ENCODE results near the gene ZNF280D. TPM values are rescaled to one million over a fixed set of nuclear protein-coding genes. Genes with fewer than 3 reads are reported as not detected.

Gene ZNF280D
- total RNA-seq, 2 donors from 2014 or later: 24.9 to 27.4 TPM

DNA sequence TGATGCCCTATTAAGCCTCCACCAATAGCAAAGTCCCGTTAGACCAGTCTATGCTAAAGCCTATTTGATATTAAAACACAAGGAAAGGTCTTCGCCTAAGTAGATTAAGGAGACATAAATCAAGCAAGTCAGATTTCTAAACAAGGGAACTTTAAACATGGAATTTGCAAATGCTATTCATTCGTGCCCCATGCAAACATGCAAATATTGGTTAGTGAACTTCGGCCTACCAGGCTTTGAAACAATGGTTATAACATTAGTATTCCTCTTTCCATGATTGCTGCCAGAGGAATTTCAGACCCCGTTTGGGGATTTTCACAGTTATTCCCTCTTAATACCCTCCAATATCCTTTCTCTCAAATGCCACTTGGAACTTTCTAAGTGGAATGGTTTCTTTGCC lies 36.9 kb upstream of the ZNF280D start:
- no peak for DNase-seq
- TF ChIP-seq, protein P1, sequence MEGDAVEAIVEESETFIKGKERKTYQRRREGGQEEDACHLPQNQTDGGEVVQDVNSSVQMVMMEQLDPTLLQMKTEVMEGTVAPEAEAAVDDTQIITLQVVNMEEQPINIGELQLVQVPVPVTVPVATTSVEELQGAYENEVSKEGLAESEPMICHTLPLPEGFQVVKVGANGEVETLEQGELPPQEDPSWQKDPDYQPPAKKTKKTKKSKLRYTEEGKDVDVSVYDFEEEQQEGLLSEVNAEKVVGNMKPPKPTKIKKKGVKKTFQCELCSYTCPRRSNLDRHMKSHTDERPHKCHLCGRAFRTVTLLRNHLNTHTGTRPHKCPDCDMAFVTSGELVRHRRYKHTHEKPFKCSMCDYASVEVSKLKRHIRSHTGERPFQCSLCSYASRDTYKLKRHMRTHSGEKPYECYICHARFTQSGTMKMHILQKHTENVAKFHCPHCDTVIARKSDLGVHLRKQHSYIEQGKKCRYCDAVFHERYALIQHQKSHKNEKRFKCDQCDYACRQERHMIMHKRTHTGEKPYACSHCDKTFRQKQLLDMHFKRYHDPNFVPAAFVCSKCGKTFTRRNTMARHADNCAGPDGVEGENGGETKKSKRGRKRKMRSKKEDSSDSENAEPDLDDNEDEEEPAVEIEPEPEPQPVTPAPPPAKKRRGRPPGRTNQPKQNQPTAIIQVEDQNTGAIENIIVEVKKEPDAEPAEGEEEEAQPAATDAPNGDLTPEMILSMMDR (IDR thresholded peaks at IDR 0.05): no peak
- intact Hi-C loops (cut with DNase I): no loop called here
- Histone ChIP-seq H3K9me3 (no peaks in the 10 kb centered on the region), H3K4me3 (no peak overlapping the region), H3K4me1 (no peaks in the 10 kb centered on the region), H3K36me3 (no peaks in the 10 kb centered on the region), H3K27ac (no peak overlapping the region), H3K27me3 (no peaks in the 10 kb centered on the region), H3K9ac (ENCODE audit: low read depth in 2 of 2, low read length in 2 of 2) (no peak overlapping the region)

DNA sequence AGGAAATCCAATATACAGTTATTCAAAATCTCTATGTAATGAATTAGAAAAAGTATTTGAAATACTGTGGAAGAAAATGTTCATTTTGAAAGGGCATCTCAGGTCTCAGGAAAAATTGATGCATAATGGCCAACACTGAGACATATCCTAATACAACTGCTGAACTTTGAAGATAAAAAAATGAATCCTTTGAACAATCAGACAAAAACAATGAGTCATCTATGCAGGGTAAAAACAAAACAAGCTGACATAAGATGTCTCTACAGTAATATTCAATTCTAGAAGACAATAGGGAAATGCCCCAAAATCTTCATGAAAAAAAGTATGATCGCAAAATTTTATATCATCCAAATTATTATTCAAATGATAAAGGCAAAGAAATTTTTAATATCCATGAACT lies 34.0 kb upstream of the ZNF280D start:
- TF ChIP-seq, protein P1 (IDR thresholded peaks at IDR 0.05): no peak

DNA sequence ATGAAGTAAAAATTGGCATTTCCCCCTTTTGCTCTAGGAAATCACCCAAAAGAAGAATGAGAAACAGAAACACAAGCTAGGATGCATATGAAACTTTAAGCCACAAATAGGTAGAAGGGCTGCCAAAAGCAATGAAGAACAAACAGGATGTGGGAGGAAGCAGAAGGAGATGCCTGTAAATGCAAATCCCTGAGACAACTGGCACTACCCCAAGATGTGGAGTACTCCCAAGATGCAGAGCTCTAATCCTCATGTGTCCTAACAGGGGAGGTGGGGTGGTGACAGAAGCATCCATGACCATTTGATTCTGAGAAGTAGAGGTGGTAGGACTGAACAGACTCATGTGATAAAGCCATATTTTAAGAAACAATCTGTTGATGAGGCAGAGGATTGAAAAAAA lies 31.9 kb upstream of the ZNF280D start:
- H3K9ac ChIP-seq (ENCODE audit: low read depth in 2 of 2, low read length in 2 of 2): no peak overlapping the region
- intact Hi-C loops (cut with DNase I): no loop called here
- TF ChIP-seq, protein P1 (IDR thresholded peaks at IDR 0.05): no peak
- no peaks in the 10 kb centered on the region for H3K9me3 ChIP-seq
- no peaks in the 10 kb centered on the region for H3K4me1 ChIP-seq
- no peaks in the 10 kb centered on the region for H3K27me3 ChIP-seq
- H3K27ac ChIP-seq: no peak overlapping the region
- no peaks in the 10 kb centered on the region for H3K36me3 ChIP-seq
- DNase-seq: no peak
- H3K4me3 ChIP-seq: no peak overlapping the region

More for the DNA sequence above, 34.0 kb upstream of the ZNF280D start:
- Histone ChIP-seq H3K4me3 (no peak overlapping the region), H3K9ac (ENCODE audit: low read depth in 2 of 2, low read length in 2 of 2) (no peak overlapping the region), H3K27ac (no peak overlapping the region), H3K36me3 (no peaks in the 10 kb centered on the region), H3K27me3 (no peaks in the 10 kb centered on the region), H3K9me3 (no peaks in the 10 kb centered on the region), H3K4me1 (no peaks in the 10 kb centered on the region)
- no peak for DNase-seq
- intact Hi-C loops (cut with DNase I): no loop called here

DNA sequence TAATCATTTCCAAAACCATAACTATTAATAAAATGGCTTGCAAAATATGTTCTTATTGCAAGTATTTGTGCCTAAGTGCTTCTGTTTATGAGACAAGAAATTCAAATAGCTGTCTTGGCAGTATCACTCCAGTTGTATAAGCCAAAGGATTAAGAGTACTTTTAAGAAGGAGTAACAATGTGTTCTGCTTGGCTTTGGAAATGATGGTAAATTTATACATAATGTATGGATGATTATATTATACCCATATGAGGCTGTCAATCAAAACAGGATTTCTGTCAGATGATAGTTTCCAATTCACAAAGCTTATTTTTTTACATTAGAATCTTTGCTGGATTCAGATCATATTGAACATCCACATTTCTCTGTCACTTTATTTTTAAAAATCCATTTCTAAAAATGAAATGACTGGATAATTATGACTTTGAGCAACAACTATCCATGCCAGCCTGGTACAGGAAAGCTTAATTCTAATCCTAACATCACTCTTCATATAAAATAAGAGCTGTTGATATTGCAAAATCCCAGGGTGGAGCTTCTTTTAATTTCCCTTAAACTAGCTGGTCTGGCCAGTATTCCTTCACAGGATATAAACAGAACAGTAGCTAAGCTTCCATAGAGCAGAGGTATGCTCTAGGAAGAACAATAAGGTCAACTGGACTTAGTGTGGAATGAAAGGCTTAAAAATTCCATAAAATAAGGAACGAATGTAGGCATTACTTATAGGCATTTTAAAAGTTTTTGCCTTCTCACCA lies 30.0 kb upstream of the ZNF280D start:
- no peak overlapping the region for H3K9ac ChIP-seq (ENCODE audit: low read depth in 2 of 2, low read length in 2 of 2)
- H3K4me3 ChIP-seq: no peak overlapping the region
- H3K9me3 ChIP-seq: no peaks in the 10 kb centered on the region
- no peaks in the 10 kb centered on the region for H3K36me3 ChIP-seq
- H3K27ac ChIP-seq: no peak overlapping the region
- H3K4me1 ChIP-seq: no peaks in the 10 kb centered on the region
- no peak for DNase-seq
- TF ChIP-seq, protein P1 (IDR thresholded peaks at IDR 0.05): no peak
- intact Hi-C loops (cut with DNase I): no loop called here
- no peaks in the 10 kb centered on the region for H3K27me3 ChIP-seq

DNA sequence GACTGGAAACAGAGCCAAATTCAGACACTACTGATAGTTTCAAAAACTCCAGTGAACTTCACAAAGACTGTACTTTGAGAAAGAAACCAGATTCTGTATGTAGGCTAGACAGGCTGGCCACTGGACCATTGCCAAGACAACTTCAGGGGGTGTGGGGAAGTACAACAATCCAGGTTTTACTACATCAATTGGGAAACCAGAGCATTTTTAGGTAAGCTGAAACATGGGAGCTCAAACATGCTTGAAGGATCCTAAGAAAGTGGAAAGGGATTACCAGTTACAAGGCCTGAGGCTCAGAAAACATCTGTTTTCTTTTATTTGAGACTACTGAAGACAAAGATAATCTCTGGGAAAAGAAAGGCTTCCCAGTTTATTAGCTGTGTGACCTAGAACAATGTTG lies 26.9 kb upstream of the ZNF280D start:
- Histone ChIP-seq H3K9me3 (no peaks in the 10 kb centered on the region), H3K9ac (ENCODE audit: low read depth in 2 of 2, low read length in 2 of 2) (no peak overlapping the region), H3K36me3 (no peaks in the 10 kb centered on the region), H3K27me3 (no peaks in the 10 kb centered on the region), H3K4me1 (no peaks in the 10 kb centered on the region), H3K4me3 (no peak overlapping the region), H3K27ac (no peak overlapping the region)
- TF ChIP-seq, protein P1 (IDR thresholded peaks at IDR 0.05): no peak
- DNase-seq: no peak
- intact Hi-C loops (cut with DNase I): no loop called here

Data from colonic mucosa (tissue), 4 donors.